Adrenal gland (tissue), 12 donors: ENCODE measurements around the gene OR10A4. TPM values are rescaled to one million over a fixed set of nuclear protein-coding genes. Genes with fewer than 3 reads are reported as not detected.

ENCODE experiments used
- DNase-seq, 7 donors: peaks; one replicate each; pipeline ENCODE4 v3.0.0-alpha.2; 2019 to 2020
- H3K27ac ChIP-seq, 5 donors: fragments of 200-600 bp; sonication (generic) in 4 of 5; 1 replicate in 3 of 5; 2 replicates in 2 of 5; pipeline versions ENCODE4 v1.5.1 to v1.8.0; 2016 to 2020; ENCODE audit warnings: mild to moderate bottlenecking in 1 of 5
- H3K27me3 ChIP-seq: fragments of 200-600 bp; 2 replicates; pipeline ENCODE4 v1.8.0; 2021
- H3K36me3 ChIP-seq, 2 donors: fragments of 200-600 bp; replicated peaks in 1 of 2; 1 replicate in 1 of 2; 2 replicates in 1 of 2; pipeline versions ENCODE4 v1.5.1 to v1.8.0; 2018 to 2022
- H3K4me1 ChIP-seq, 2 donors: fragments of 200-600 bp; replicated peaks in 1 of 2; 1 replicate in 1 of 2; 2 replicates in 1 of 2; pipeline versions ENCODE4 v1.5.1 to v1.8.0; 2018 to 2021
- H3K4me3 ChIP-seq, 4 donors: fragments of 200-600 bp; sonication (generic) in 3 of 4; one replicate each; pipeline ENCODE4 v1.5.1; 2016 to 2018
- H3K9me3 ChIP-seq, 3 donors: fragments of 200-600 bp; sonication (generic) in 1 of 3; replicated peaks in 1 of 3; 1 replicate in 2 of 3; 2 replicates in 1 of 3; pipeline versions ENCODE4 v1.5.1 to v1.8.0; 2016 to 2021
- CTCF ChIP-seq, 6 experiments: fragments of 450-650 bp in 4 of 6; fragments of 200-600 bp in 2 of 6; sonication (generic) in 1 of 6; IDR thresholded peaks; 1 replicate in 5 of 6; 2 replicates in 1 of 6; pipeline versions ENCODE4 v1.5.1 to v1.8.0; 2016 to 2021; ENCODE audit warnings: antibody characterized with exemption in 6 of 6, mild to moderate bottlenecking in 2 of 6, moderate library complexity in 1 of 6
- POLR2A ChIP-seq, 2 donors: fragments of 450-650 bp; IDR thresholded peaks; one replicate each; pipeline ENCODE4 v1.6.1; 2017; ENCODE audit warnings: antibody characterized with exemption in 2 of 2, mild to moderate bottlenecking in 2 of 2, moderate library complexity in 1 of 2
- WGBS, 4 donors: extraction: QIAGEN DNeasy Blood & Tissue Kit in 2 of 4; methylation state at CpG; one replicate each; pipeline versions ENCODE4 v1.1.5 to v1.1.7; 2013 to 2017; 5-methylcytosine and 5-hydroxymethylcytosine counted together
- intact Hi-C, 2 donors: fragments of 100-400 bp; cut with DNase I; formaldehyde crosslinking; loops; one replicate each; pipeline versions ENCODE4 v1.14.1 to v1.15.0; 2022 to 2023
- polyA plus RNA-seq, 3 donors: library from polyadenylated mRNA; stranded (reverse); fragments of 200-250 nt in 2 of 3; fragments of 350-450 nt in 1 of 3; fragmentation: Illumina TruSeq in 1 of 3; extraction: RNeasy Lipid Tissue Mini Kit (QIAGEN cat#74804) in 1 of 3; gene quantifications; one replicate each; pipeline ENCODE4 v1.2.3, GENCODE V29; 2013 to 2014
- total RNA-seq, 9 donors: library from RNA; depleted of rRNA in 4 of 9; stranded (reverse); fragments of >200 nt in 4 of 9; fragments of 120-200 nt in 1 of 9; fragmentation: NEBNext Ultra II Directional in 1 of 9; extraction: Animal tissue kit (Norgen Biotek cat#: 25700) in 1 of 9; gene quantifications; one replicate each; pipeline versions ENCODE4 v1.1.0 to v1.2.4, GENCODE V29; 2013 to 2023
- donor health status: healthy with polysubstance abuse.
- donor health status: Bipolar disorder and iron deficiency.
- donor health status: DM: yes; HTN: yes; CAD: no.
- donor health status: DM: no; HTN: no; CAD: no.
- donor health status: DM: no; HTN: no; CAD: no.
- donor health status: DM: yes; HTN: yes; CAD: no.

The OR10A4 gene
- total and polyA plus RNA-seq, 12 donors: not detected

- Histone ChIP-seq H3K4me3 (no peak overlapping the region), H3K9me3 (no peaks in the 10 kb centered on the region), H3K36me3 (no peaks in the 10 kb centered on the region), H3K27me3 (no peaks in the 10 kb centered on the region), H3K4me1 (no peaks in the 10 kb centered on the region), H3K27ac (no peak overlapping the region)
- no peak for DNase-seq
- no peak for TF ChIP-seq CTCF (IDR thresholded peaks at IDR 0.05)
- TF ChIP-seq POLR2A (IDR thresholded peaks at IDR 0.05): no peak
- 73 to 93% (median 85%) methylated on average over 1 of the region's 1 CpG for WGBS, 4 donors
- intact Hi-C loops: no loop called here
These were observed 12.0 kb upstream of the OR10A4 start for GRCh38 chr11:6864438-6864837.

GRCh38 chr11:6871278-6871677 is 5.1 kb upstream of the OR10A4 start:
- TF ChIP-seq CTCF (IDR thresholded peaks at IDR 0.05) (no peak), POLR2A (IDR thresholded peaks at IDR 0.05) (no peak)
- intact Hi-C loops: no loop called here
- Histone ChIP-seq H3K4me1 (no peaks in the 10 kb centered on the region), H3K27ac (no peak overlapping the region), H3K9me3 (no peaks in the 10 kb centered on the region), H3K27me3 (no peaks in the 10 kb centered on the region), H3K4me3 (no peak overlapping the region), H3K36me3 (no peaks in the 10 kb centered on the region)
- WGBS, 4 donors: 73 to 88% (median 82%) methylated on average over 1 of the region's 1 CpG
- DNase-seq: no peak

- intact Hi-C loops: no loop called here
- Histone ChIP-seq H3K4me3 (no peak overlapping the region), H3K36me3 (no peaks in the 10 kb centered on the region), H3K4me1 (no peaks in the 10 kb centered on the region), H3K27ac (no peak overlapping the region), H3K9me3 (no peaks in the 10 kb centered on the region), H3K27me3 (no peaks in the 10 kb centered on the region)
- TF ChIP-seq POLR2A (IDR thresholded peaks at IDR 0.05): no peak
- no peak for TF ChIP-seq CTCF (IDR thresholded peaks at IDR 0.05)
- no peak for DNase-seq
- 67 to 77% (median 72%) methylated on average over 2 of the region's 2 CpGs for WGBS, 4 donors
These were observed 664 bp upstream of the OR10A4 start for GRCh38 chr11:6875761-6876160.

GRCh38 chr11:6876914-6877313 is 489 bp downstream of the OR10A4 start:
- no peaks in the 10 kb centered on the region for H3K9me3 ChIP-seq
- H3K4me1 ChIP-seq: no peaks in the 10 kb centered on the region
- H3K4me3 ChIP-seq: no peak overlapping the region
- H3K27me3 ChIP-seq: no peaks in the 10 kb centered on the region
- H3K27ac ChIP-seq: no peak overlapping the region
- DNase-seq: no peak
- no peaks in the 10 kb centered on the region for H3K36me3 ChIP-seq
- TF ChIP-seq CTCF (IDR thresholded peaks at IDR 0.05) (no peak), POLR2A (IDR thresholded peaks at IDR 0.05) (no peak)
- WGBS, 4 donors: 66 to 89% (median 83%) methylated on average over 3 of the region's 3 CpGs
- intact Hi-C loops: no loop called here
